Gastroesophageal sphincter (tissue), 4 donors: ENCODE results near the gene AGR3. TPM values are rescaled to one million over a fixed set of nuclear protein-coding genes. Genes with fewer than 3 reads are reported as not detected.

Source experiments
- ATAC-seq: fragments of 150-250 bp; one replicate; pipeline ENCODE4 v1.9.1; 2016; ENCODE audit warnings: mild to moderate bottlenecking, moderate library complexity
- H3K27ac ChIP-seq, 4 donors: fragments of 200-600 bp; sonication (generic) in 3 of 4; 1 replicate in 3 of 4; 2 replicates in 1 of 4; pipeline ENCODE4 v1.5.1; 2016 to 2019
- H3K27me3 ChIP-seq: fragments of 200-600 bp; sonication (generic); one replicate; pipeline ENCODE4 v1.5.1; 2019
- H3K36me3 ChIP-seq, 2 donors: fragments of 200-600 bp; sonication (generic); one replicate each; pipeline ENCODE4 v1.5.1; 2019; ENCODE audit warnings: control low read depth in 1 of 2
- H3K4me1 ChIP-seq, 3 donors: fragments of 200-600 bp; sonication (generic); 1 replicate in 2 of 3; 2 replicates in 1 of 3; pipeline ENCODE4 v1.5.1; 2016 to 2019; ENCODE audit warnings: control low read depth in 2 of 3
- H3K4me3 ChIP-seq, 2 donors: fragments of 200-600 bp; sonication (generic); one replicate each; pipeline ENCODE4 v1.5.1; 2019; ENCODE audit warnings: mild to moderate bottlenecking in 1 of 2, moderate library complexity in 1 of 2
- H3K9me3 ChIP-seq, 3 donors: fragments of 200-600 bp; sonication (generic); one replicate each; pipeline ENCODE4 v1.5.1; 2017 to 2019; ENCODE audit warnings: control low read depth in 2 of 3
- CTCF ChIP-seq, 4 experiments: fragments of 200-600 bp in 2 of 4; fragments of 450-650 bp in 2 of 4; sonication (generic) in 1 of 4; IDR thresholded peaks; one replicate each; pipeline ENCODE4 v1.5.1; 2017 to 2019; ENCODE audit warnings: antibody characterized with exemption in 4 of 4, mild to moderate bottlenecking in 2 of 4, moderate library complexity in 2 of 4
- EP300 ChIP-seq: sonication (generic); formaldehyde crosslinking; IDR thresholded peaks from one replicate; pipeline ENCODE4 v1.6.1; 2017; ENCODE audit warnings: antibody characterized with exemption, mild to moderate bottlenecking
- POLR2A ChIP-seq, 2 donors: fragments of 450-650 bp; IDR thresholded peaks; one replicate each; pipeline ENCODE4 v1.6.1; 2017; ENCODE audit warnings: antibody characterized with exemption in 2 of 2, mild to moderate bottlenecking in 2 of 2, moderate library complexity in 1 of 2
- POLR2AphosphoS5 ChIP-seq: sonication (generic); formaldehyde crosslinking; IDR thresholded peaks from one replicate; pipeline ENCODE4 v1.6.1; 2017; ENCODE audit warnings: antibody characterized with exemption
- WGBS, 2 donors: methylation state at CpG; one replicate each; pipeline ENCODE4 v1.1.5; 2018; ENCODE audit warnings: low coverage in 1 of 2; 5-methylcytosine and 5-hydroxymethylcytosine counted together
- total RNA-seq, 4 donors: library from RNA; depleted of rRNA; stranded (reverse); fragments of >200 nt; gene quantifications; one replicate each; pipeline ENCODE4 v1.1.0, GENCODE V29; 2016

Gene AGR3
- total RNA-seq, 4 donors from 2014 or later: 5.9 TPM; not detected in 3

- H3K9me3 ChIP-seq: peaks cover 0 to 8% (median 0%) of the 10 kb centered on the region in 3 donors
- no peak overlapping the region for H3K4me3 ChIP-seq
- H3K27me3 ChIP-seq: no peaks in the 10 kb centered on the region
- WGBS, 2 donors: 88 to 100% methylated on average over 1 of the region's 1 CpG
- TF ChIP-seq CTCF (IDR thresholded peaks at IDR 0.05) (no peak), POLR2AphosphoS5 (no peak), POLR2A (IDR thresholded peaks at IDR 0.05) (no peak), EP300 (no peak)
- no peaks in the 10 kb centered on the region for H3K4me1 ChIP-seq
- no peak for ATAC-seq
- no peak overlapping the region for H3K27ac ChIP-seq
- no peaks in the 10 kb centered on the region for H3K36me3 ChIP-seq
Measured at GRCh38 chr7:16833373-16833772, 48.4 kb downstream of the AGR3 start.

- Histone ChIP-seq H3K27ac (no peak overlapping the region), H3K4me3 (no peak overlapping the region), H3K9me3 (peaks cover 0 to 8% (median 0%) of the 10 kb centered on the region in 3 donors), H3K4me1 (no peaks in the 10 kb centered on the region), H3K36me3 (no peaks in the 10 kb centered on the region), H3K27me3 (no peaks in the 10 kb centered on the region)
- ATAC-seq: no peak
- no peak for TF ChIP-seq EP300
- no peak for TF ChIP-seq POLR2A (IDR thresholded peaks at IDR 0.05)
- TF ChIP-seq POLR2AphosphoS5: no peak
- no peak for TF ChIP-seq CTCF (IDR thresholded peaks at IDR 0.05)
Measured at GRCh38 chr7:16826060-16826459, 55.7 kb downstream of the AGR3 start.

GRCh38 chr7:16822029-16822428 is 59.8 kb downstream of the AGR3 start:
- H3K4me3 ChIP-seq: no peak overlapping the region
- WGBS, 2 donors: 47 to 59% methylated on average over 3 of the region's 3 CpGs
- no peaks in the 10 kb centered on the region for H3K4me1 ChIP-seq

GRCh38 chr7:16818732-16819131 is 63.1 kb downstream of the AGR3 start:
- no peaks in the 10 kb centered on the region for H3K4me1 ChIP-seq
- TF ChIP-seq POLR2AphosphoS5 (no peak), POLR2A (IDR thresholded peaks at IDR 0.05) (no peak), EP300 (no peak), CTCF (IDR thresholded peaks at IDR 0.05) (no peak)
- no peak for ATAC-seq
- H3K27ac ChIP-seq: no peak overlapping the region
- no peaks in the 10 kb centered on the region for H3K36me3 ChIP-seq
- 85 to 90% methylated on average over 3 of the region's 3 CpGs for WGBS, 2 donors
- H3K9me3 ChIP-seq: no peaks in the 10 kb centered on the region
- H3K27me3 ChIP-seq: no peaks in the 10 kb centered on the region
- H3K4me3 ChIP-seq: no peak overlapping the region

More at GRCh38 chr7:16822029-16822428, 59.8 kb downstream of the AGR3 start:
- no peak for TF ChIP-seq EP300
- TF ChIP-seq POLR2A (IDR thresholded peaks at IDR 0.05): no peak
- TF ChIP-seq CTCF (IDR thresholded peaks at IDR 0.05): no peak
- TF ChIP-seq POLR2AphosphoS5: no peak
- ATAC-seq: no peak
- no peaks in the 10 kb centered on the region for H3K36me3 ChIP-seq
- no peaks in the 10 kb centered on the region for H3K27me3 ChIP-seq
- H3K27ac ChIP-seq: no peak overlapping the region
- no peaks in the 10 kb centered on the region for H3K9me3 ChIP-seq

- TF ChIP-seq CTCF (IDR thresholded peaks at IDR 0.05) (no peak), EP300 (no peak), POLR2A (IDR thresholded peaks at IDR 0.05) (no peak), POLR2AphosphoS5 (no peak)
- Histone ChIP-seq H3K27ac (no peak overlapping the region), H3K36me3 (no peaks in the 10 kb centered on the region), H3K4me3 (no peak overlapping the region), H3K9me3 (no peaks in the 10 kb centered on the region), H3K27me3 (no peaks in the 10 kb centered on the region), H3K4me1 (no peaks in the 10 kb centered on the region)
- WGBS, 2 donors: 92 to 95% methylated on average over 1 of the region's 1 CpG
- ATAC-seq: no peak
Measured at GRCh38 chr7:16817536-16817935, 64.2 kb downstream of the AGR3 start.
